ENCODE results near the gene HOMER1. TPM values are rescaled to one million over a fixed set of nuclear protein-coding genes. Genes with fewer than 3 reads are reported as not detected.

The HOMER1 gene
- total and polyA plus RNA-seq, 10 of the 15 experiments (the other 5 are each of a cell fraction or from before 2014, with no cell fraction given), result 0.96 to 22.0 (median 7.5) TPM

GRCh38 chr5:79423296-79423695 lies 90.6 kb downstream of the HOMER1 start:
- H3K27ac ChIP-seq (ENCODE audit: control insufficient read depth, insufficient read depth), result no peak overlapping the region
- H3K27me3 ChIP-seq (replicated peaks in 1 of 2; ENCODE audit: control insufficient read depth in 2 of 2, insufficient read depth in 2 of 2, low read length in 1 of 2), result no peaks in the 10 kb centered on the region
- BruUV-seq (replicated peaks), result no TSS peak
- H3K9me3 ChIP-seq (replicated peaks; ENCODE audit: control insufficient read depth, insufficient read depth, low read length), result no peaks in the 10 kb centered on the region
- no peaks in the 10 kb centered on the region for H3K36me3 ChIP-seq (ENCODE audit: control insufficient read depth in 2 of 2, insufficient read depth in 2 of 2, low read length in 1 of 2)
- no peak for DNase-seq (ENCODE audit: low read depth, low spot score)
- FAIRE-seq, result no peak
- CTCF ChIA-PET, result no interaction called here
- RAD21 ChIA-PET (ENCODE audit: unreplicated experiment), result no interaction called here
- no peak for ATAC-seq
- POLR2A ChIA-PET, result no interaction called here
- H3K4me3 ChIP-seq, result no peak overlapping the region
- no peak overlapping the region for H2AFZ ChIP-seq (ENCODE audit: control insufficient read depth, low read depth, low read length)
- in situ Hi-C loops (cut with MboI) (no loop called here), intact Hi-C loops (cut with micrococcal nuclease; ENCODE audit: unreplicated experiment) (no loop called here)
- no peak overlapping the region for H3K9ac ChIP-seq (ENCODE audit: control insufficient read depth, insufficient read depth, low read length)
- no peaks in the 10 kb centered on the region for H3K79me2 ChIP-seq (ENCODE audit: control insufficient read depth, insufficient read depth, low read length)
- no peak overlapping the region for H3K4me2 ChIP-seq (ENCODE audit: control insufficient read depth, insufficient read depth)
- H3K4me1 ChIP-seq (ENCODE audit: control insufficient read depth, insufficient read depth, low read length), result no peaks in the 10 kb centered on the region
- no peaks in the 10 kb centered on the region for H4K20me1 ChIP-seq (ENCODE audit: control insufficient read depth, insufficient read depth)
- SMC1A ChIA-PET (ENCODE audit: uncharacterized antibody, unreplicated experiment), result no interaction called here
- 74% methylated on average over 3 of the region's 3 CpGs for WGBS (ENCODE audit: insufficient coverage, insufficient replicate concordance, low lambda C conversion rate, missing lambda C conversion rate)
- TF ChIP-seq TCF3 (IDR thresholded peaks at IDR 0.05; ENCODE audit: borderline replicate concordance, insufficient read depth, low read depth, low read length), result no peak
- no peak for TF ChIP-seq PBX3 (IDR thresholded peaks at IDR 0.05; ENCODE audit: insufficient replicate concordance, low read depth, low read length)
- TF ChIP-seq E2F8 (IDR thresholded peaks at IDR 0.05; ENCODE audit: low read depth, partially characterized antibody), result no peak
- TF ChIP-seq EGR1 (IDR thresholded peaks at IDR 0.05; ENCODE audit: borderline replicate concordance in 1 of 2, low read depth in 2 of 2, low read length in 2 of 2), result no peak
- TF ChIP-seq MEF2B (IDR thresholded peaks at IDR 0.05; ENCODE audit: partially characterized antibody, poor library complexity, severe bottlenecking), result no peak
- no peak for TF ChIP-seq IRF5 (IDR thresholded peaks at IDR 0.05; ENCODE audit: borderline replicate concordance)
- TF ChIP-seq PRDM15 (CRISPR knock-in tag; IDR thresholded peaks at IDR 0.05), result no peak
- no peak for TF ChIP-seq MAX (IDR thresholded peaks at IDR 0.05; ENCODE audit: low read depth, low read length)
- no peak for TF ChIP-seq NR2F1 (conservative IDR thresholded peaks at IDR 0.05)
- TF ChIP-seq MXI1 (IDR thresholded peaks at IDR 0.05; ENCODE audit: low read depth, low read length), result no peak
- no peak for TF ChIP-seq JUNB (IDR thresholded peaks at IDR 0.05)
- no peak for TF ChIP-seq RFX5 (IDR thresholded peaks at IDR 0.05; ENCODE audit: low read depth, low read length)
- no peak for TF ChIP-seq WRNIP1 (IDR thresholded peaks at IDR 0.05; ENCODE audit: borderline replicate concordance, low read depth, low read length)
- no peak for TF ChIP-seq TBL1XR1 (IDR thresholded peaks at IDR 0.05; ENCODE audit: low read depth, low read length)
- TF ChIP-seq NFYB (IDR thresholded peaks at IDR 0.05; ENCODE audit: insufficient read depth, low read depth, low read length), result no peak

All from GM12878 (cell line).